GM19372 (cell line): ENCODE data around the gene RIPOR3.
"Not testable (repeated sequence)": the region's sequence is repeated elsewhere in the genome, so short reads cannot be mapped to it uniquely, and the experiment has no call there.

Experiments
- ATAC-seq: cut with Tn5 transposase; IDR thresholded peaks from one replicate; pipeline ENCODE4 v1.9.1; 2021; ENCODE audit warnings: mild to moderate bottlenecking, low read depth, moderate library complexity; ENCODE audit not compliant: unreplicated experiment

RIPOR3 gene

GRCh38 chr20:50680105-50680960, 11.0 kb downstream of the RIPOR3 start:
- ATAC-seq = no peak

DNA sequence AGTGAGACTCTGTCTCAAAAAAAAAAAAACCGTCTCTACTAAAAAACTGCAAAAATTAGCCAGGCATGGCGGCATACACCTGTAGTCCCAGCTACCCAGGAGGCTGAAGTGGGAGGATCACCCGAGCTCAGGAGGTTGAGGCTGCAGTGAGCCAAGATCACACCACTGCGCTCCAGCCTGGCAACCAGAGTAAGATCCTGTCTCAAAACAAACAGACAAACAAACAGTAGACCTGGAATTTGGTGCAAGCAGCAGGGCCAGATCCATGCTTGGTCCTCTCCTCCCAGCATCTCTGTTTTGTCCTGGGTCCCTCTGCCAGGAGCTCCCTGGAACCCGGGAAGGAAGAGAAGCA, 11.6 kb downstream of the RIPOR3 start:
- no peak for ATAC-seq

- ATAC-seq = no peak
These were observed 13.0 kb downstream of the RIPOR3 start for GRCh38 chr20:50678169-50678898.

DNA sequence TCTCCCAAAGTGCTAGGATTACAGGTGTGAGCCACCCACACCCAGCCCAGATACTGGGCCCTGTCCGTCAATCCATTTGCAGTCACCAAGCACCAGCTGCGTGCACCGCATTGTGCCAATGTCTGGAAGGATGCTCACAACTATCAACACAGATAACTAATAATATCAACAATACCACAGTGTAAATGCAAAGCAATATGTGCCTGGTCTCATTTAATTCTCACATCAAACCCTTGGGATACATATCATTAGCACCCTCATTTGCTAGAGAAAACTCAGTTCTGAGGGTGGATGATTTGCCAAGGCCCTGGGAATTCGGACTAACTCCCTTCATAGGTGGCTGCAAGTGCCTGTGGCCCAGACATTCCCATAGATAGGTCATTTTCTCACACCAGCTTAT, 14.5 kb downstream of the RIPOR3 start:
- ATAC-seq = no peak

DNA sequence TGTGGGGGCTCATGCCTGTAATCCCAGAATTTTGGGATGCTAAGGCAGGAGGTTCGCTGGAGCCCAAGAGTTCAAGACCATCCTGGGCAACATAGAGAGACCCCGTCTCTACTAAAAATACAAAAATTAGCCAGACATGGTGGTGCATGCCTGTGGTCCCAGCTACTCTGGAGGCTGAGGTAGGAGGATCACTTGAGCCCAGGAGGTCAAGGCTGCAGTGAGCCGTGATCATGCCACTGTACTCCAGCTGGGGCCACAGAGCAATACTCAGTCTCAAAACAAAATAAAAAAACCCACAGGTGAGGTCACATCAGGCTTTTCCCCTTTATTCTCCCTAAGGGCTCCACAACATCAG, 15.0 kb downstream of the RIPOR3 start:
- not testable (repeated sequence) for ATAC-seq

DNA sequence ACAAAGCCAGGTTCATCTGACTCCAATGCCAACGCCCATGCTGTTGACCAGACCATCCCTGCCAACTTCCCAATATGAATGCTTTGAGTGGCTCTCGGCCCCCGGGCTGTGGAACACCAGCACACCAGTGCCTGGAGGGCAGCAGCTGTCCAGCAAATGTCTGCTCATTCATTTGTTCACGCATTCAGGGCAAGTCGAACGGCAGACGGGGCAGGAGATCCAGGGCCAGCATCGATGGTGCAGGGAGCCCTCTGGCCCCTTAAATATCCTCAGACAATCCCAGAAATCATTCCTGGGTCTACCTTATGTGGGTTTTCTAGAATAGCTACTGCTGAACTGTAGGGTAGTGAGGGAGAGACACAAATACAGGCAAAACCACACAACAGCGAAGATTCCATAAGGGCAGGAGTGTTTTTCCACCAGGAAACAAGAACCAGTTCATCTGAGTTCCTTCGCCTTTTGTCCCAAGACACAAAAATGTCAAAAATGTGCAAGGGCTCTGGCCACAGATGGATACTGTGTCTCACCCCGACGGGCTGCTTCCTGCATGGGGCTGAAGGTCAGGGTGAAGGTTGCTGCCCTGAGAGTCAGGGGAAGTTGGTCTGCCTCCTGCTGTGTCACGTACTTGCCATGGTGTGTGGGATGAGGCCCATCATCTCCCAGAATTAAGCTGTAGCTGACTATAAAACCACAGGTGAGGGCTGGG, 15.5 kb downstream of the RIPOR3 start:
- ATAC-seq = no peak

DNA sequence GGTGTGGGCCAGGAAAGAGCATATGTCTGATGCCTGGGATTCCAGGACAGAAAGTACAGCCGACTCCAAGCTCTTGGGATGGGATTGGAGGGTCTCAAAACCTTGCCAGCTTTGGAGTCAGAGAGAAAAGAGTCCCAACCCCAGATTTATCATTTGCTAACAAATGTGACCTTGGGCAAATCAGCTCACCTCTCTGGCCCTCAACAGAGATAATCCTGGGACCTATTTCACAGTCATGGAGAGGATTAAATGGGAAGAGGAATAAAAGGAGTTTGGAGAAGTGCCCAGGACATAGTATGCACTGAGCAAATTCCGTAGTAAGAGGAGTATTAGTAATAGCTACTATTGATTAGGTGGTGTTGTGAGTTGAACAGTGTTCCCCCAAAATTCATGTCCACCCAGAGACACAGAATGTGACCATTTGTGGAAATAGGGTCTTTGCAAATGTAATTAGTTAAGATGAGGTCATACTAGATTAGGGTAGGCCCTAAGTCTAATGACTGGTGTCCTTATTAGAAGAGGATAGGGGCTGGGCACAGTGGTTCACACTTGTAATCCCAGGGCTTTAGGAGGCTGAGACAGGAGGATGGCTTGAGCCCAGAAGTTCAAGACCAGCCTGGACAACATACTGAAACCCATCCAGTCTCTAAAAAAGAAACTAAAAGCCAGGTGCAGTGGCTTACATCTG, 17.1 kb downstream of the RIPOR3 start:
- no peak for ATAC-seq

DNA sequence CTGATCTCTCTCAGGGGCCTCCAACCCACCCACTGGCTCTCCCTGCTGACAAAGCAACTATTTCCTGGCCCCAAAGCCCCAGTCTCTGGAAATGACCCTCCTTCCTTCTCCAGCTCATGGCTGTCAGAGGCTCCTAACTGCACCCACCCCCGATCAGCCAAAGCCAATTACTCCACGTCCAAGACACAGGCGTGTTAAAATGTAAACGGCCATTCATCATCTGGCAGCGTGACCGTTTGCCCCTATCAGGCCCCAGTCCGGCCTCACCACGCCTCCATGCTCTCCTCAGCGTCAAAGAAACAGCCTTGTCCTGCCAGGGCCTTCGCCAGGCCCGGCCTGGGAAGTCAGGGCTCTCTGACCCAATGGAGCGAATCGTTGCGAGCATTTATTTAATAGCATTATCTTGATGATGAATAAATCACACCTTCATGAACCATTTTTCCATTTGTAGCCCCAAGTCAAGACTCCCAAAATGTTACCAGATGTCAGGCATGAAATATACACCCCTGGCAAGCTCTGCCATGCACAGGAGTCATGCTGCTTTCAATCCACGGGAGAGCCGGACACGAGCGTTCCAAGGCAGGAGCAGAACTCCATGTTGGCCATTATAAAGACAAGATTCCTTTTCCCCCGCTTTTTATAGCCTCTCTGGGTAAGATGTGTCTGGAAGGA, 17.7 kb downstream of the RIPOR3 start:
- ATAC-seq = no peak

DNA sequence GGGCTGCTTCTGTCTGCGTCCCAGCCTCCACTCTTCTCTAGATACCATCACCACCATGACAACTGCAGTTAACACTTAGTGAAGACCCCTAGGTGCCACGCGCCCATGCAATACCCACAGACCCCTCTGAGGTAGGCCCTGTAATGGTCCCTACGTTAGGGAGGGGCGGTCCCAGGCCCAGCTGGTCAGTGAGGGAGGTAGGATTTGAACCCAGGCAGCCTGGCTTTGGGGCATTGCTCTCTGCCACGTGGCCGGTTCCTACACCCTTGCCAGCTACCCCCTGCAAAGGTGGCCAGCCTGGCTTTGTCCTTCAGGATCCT, 18.2 kb downstream of the RIPOR3 start:
- ATAC-seq = no peak

- no peak for ATAC-seq
These were observed 18.8 kb downstream of the RIPOR3 start for GRCh38 chr20:50672400-50673145.

GRCh38 chr20:50671626-50672025, 19.7 kb downstream of the RIPOR3 start:
- no peak for ATAC-seq

- not testable (repeated sequence) for ATAC-seq
These were observed 20.3 kb downstream of the RIPOR3 start for GRCh38 chr20:50671010-50671409.

- ATAC-seq = no peak
These were observed 21.0 kb downstream of the RIPOR3 start for GRCh38 chr20:50670126-50670862.

- ATAC-seq = no peak
These were observed 22.5 kb downstream of the RIPOR3 start for GRCh38 chr20:50668798-50669197.

- ATAC-seq = no peak
These were observed 23.0 kb downstream of the RIPOR3 start for GRCh38 chr20:50668326-50668725.

DNA sequence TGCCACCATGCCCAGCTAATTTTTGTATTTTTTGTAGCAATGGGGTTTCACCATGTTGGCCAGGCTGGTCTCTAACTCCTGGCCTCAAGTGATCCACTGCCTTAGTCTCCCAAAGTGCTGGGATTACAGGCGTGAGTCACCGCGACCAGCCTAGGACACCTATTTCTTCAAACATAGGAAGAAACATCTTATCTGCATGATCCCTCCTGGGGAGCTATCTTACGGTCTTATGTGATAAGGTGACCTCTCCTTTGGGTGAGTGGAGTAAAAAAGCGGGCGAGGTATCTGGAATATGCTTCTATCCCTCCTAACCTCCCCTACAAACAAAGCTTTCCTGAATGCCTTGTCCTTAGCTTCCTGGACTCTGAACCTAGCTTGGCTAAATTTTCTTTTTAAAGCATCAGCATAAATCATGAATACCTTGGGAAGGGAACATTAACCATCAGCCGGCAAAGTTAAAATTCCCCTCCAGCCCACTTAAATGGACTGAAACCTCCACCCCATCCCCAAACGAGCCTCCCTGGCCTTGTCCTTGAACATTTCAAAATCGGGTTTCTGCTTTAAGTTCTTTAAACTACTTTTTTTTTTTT, 24.5 kb downstream of the RIPOR3 start:
- ATAC-seq = no peak

- ATAC-seq = no peak
These were observed 27.1 kb downstream of the RIPOR3 start for GRCh38 chr20:50664254-50664653.

- ATAC-seq = no peak
These were observed 28.1 kb downstream of the RIPOR3 start for GRCh38 chr20:50663095-50663821.
